Activated CD8-positive, alpha-beta memory T cell treated with anti-CD3 and anti-CD28 coated beads, Interleukin-2, amount 50 U/mL, for 24 hours (primary cell): Measurements from ENCODE around the gene UMPS.
A peak's percentile ranks its signal among the peaks of the same experiment; 100 is the strongest.

Source experiments
- DNase-seq: peaks from one replicate; pipeline ENCODE4 v3.0.0-alpha.2; 2020; ENCODE audit errors: extremely low read depth

UMPS gene

GRCh38 chr3:124730129-124730940, at the start of gene UMPS:
Gene UMPS (plus strand): TSS chr3:124730452. CDS start chr3:124730472, 20 bp downstream.
- peak; percentile 82 for DNase-seq

- DNase-seq = no peak
Measured at GRCh38 chr3:124680521-124680920, 49.7 kb upstream of the UMPS start.

DNA sequence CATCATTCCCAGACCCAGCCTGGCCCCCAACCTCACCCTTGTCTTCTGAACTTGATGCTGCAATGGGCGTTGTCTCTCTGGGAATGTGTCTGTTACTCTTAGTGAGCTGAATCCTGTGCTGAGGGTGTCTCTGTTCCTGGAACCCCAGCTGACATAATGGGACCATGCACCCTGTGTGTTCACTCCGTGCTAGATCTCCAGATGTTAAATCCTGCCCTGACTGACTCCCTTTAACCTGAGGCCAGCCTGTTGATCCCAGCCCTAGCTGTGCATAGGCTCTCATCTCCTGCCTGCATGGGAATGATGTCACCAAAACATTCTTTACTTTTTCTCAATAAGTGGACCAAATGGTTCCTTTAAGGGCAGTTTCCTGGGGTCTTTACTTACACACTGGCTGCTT, 48.0 kb upstream of the UMPS start:
- DNase-seq = no peak

- DNase-seq = no peak
Measured at GRCh38 chr3:124684459-124684858, 45.8 kb upstream of the UMPS start.

DNA sequence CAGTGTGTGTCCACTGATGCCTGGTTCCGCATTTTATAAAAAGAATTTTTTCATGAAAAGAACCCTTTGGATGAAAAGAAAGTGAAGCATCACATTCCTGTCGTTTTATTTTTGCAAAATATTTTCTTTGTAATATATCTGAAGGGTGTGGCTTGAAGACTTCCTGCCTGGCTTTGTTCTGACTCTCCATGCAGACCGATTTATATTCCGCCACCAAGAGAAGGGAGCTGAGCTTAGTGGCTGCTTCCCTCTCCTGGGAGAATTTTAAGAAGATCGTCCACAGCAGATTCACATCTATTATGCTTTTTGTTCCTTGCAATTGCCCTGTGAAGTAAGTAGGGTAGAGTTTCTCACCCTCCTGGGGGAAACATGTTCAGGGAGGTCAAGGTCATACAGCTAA, 45.2 kb upstream of the UMPS start:
- DNase-seq = no peak

DNA sequence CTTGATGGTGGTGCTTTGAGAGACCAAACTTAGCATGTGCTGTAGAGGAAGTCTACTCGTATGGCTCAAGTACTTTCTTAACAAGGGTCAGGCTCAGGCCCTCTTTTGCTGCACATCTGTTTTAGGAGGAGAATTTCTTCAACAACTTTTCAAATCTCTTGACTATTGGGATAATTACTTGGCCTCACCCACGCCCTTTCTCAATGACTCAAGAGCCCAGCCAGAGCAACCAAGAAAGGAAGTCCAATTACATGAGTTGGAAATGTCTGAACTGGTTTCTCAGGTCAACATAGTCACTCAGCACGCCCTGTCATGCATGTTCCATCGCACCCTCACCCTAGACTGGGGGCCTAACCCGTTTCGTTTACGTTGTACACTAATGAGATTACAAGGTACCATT, 44.8 kb upstream of the UMPS start:
- no peak for DNase-seq

DNA sequence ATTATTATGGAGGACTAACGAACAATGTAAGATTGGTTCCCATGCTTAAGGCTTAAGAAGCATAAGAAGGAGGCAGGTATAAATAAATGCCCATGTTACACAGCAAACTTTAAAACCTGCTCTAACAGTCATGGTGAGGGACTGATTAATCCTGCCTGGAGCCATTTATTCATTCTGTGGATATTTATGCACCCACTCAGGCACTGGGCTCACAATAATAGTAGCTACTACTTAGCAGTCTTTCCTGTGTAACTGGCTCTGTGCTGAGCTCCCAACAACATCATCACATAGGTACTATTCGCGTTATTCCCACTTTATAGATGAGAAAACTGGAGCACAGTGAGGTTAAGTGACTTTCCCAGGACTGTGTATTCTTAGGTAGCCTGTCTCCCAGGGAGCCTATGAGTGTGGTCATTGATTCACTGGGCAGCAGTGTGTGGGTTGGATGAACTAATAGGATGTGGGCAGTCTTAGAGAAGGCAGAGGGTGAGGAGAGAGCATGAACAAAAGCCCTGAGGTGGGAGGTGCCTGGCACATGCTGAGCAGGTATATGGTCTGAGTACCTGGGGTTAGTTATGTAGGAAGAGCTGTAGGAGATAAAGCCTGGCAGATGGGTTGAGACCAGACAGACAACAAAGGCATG, 44.1 kb upstream of the UMPS start:
- no peak for DNase-seq

GRCh38 chr3:124688581-124689454, 41.4 kb upstream of the UMPS start:
- peak; percentile 49 for DNase-seq

DNA sequence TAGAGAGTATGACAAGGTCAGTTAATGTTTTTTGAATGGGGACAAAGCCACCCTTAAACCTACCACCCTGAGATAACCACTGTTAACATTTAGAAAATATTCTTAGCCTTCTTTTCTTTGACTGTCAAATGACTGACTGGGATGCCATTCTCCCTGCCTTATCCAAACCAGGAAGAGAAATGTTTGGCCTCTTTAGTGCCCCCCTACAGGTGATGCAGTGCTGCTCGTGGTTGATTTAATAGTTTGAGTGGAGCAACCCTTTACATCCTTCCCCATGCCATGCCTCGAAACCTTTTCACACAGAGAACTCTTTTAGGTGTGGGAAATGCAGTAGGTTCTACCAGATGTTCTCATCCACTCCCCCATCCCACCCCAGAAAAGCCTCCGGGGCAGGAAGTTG, 38.7 kb upstream of the UMPS start:
- no peak for DNase-seq

GRCh38 chr3:124694486-124694885, 35.8 kb upstream of the UMPS start:
- DNase-seq = no peak

GRCh38 chr3:124695369-124695768, 34.9 kb upstream of the UMPS start:
- no peak for DNase-seq

- no peak for DNase-seq
Measured at GRCh38 chr3:124696006-124696405, 34.2 kb upstream of the UMPS start.

DNA sequence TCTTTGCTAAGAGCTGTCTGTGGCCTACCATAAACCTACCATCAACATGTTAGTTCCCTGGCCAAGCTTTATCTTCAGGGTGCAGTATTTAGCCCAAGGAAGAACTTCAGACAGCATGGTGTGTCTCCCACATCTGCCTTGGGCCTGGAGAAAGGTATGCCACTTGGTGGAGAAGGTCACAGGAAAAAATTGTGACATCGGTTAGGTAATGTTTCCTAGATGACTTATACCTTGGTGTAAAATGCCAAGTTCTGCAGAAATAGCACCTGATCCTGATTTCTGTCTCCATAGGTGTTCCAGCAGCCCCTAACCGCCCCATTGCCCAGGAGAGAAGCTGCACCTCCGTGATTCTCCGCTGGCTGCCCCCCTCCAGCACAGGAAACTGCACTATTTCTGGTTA, 33.0 kb upstream of the UMPS start:
- no peak for DNase-seq

- no peak for DNase-seq
Measured at GRCh38 chr3:124698030-124698770, 32.1 kb upstream of the UMPS start.

DNA sequence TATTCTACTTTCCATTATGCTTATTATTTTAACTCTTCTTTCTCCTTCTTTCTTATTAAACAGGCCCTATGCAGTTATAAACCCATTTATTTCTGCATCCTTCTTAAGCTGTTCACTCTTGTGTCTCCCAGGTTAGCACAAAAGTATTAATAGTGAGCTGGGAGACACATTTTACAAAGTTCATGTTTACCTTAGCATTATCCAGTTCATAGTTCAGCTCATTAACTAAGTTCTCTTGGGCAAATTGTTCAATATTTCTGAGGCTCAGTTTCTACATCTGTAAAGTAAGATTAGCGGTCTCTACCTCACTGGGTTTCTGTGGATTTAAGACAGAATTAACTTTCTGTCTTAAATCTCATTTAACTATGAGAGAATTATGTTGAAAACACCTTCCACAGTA, 31.2 kb upstream of the UMPS start:
- no peak for DNase-seq

DNA sequence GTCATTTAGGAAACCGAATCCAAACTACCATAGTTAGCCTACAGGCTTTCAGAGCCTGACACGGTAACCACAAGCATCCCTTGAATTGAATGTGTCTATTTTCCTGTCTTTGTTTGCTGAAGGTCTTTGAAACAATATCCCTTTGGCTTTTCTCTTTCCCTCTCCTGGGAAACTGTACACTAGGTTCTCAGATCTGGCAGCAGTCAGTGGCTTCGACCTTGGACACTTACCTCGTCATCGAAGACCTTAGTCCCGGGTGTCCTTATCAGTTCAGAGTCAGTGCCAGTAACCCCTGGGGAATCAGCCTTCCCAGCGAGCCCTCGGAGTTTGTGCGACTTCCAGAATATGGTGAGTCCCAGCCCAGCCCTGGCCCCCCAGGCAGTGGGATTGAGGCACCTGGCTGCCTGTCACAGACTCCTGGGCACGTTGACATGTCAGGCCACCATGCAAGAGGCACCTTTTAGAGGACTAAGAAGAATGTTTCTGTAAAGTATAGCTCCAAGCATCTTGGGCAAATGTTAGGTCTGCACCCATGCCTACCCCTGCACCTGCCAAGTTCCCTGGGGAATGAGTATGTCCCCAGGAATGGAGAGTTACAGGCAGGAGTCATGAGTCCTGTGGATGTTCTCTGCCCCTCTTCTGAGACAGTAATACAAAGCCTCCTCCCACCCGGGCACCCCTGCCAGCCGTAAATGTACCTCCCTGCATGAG, 30.4 kb upstream of the UMPS start:
- DNase-seq = no peak

DNA sequence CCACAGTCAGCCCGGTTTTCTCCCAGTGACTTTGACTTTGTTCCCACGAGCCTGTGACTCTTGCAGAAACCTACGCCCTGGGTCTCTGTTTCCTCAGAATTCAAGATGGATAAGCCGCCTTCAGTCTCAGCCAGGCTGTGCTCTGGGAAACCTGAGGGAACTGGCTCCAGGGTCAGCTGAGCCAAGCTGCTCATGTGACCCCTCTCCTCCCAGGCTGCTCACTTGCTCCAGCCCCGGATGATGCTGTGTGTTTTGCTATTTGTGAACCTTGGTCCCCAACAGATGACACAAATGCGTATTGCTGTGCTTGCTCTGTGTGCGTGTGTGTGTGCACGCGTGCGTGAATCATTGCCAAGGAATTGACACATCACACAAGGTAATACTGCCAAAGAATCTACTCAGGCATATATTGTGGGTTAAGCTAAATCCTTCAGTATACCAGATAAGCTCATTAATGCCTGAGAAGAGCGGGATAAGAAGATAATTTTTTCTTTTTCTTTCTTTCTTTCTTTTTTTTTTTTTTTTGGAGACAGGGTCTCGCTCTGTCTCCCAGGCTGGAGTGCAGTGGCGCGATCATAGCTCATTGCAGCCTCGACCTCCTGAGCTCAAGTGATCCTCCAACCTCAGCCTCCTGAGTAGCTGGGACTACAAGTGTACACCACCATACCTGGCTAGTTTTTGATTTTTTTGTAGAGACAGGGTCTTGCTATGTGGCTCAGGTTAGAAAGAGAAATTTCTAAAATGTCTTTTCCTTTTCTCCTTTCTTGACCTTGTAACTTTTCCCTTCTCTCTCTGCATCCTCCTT, 29.2 kb upstream of the UMPS start:
- DNase-seq = no peak

DNA sequence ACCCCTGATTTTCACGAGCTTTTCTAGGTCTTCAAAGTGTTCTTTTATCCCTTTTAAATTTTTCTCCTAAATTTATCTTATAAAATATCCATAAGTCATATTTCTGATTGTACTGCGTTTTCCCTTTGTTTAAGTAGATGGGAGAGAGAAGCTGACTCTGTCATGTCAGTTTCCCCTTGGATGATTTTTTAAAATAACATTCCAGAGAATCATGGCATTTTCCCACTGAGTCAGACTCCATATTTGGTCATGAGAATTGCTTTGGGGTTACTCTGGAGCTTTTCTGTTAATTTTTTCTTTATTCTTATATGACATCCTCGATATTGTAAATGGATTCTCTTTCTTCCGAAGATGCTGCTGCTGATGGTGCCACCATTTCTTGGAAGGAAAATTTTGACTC, 28.6 kb upstream of the UMPS start:
- no peak for DNase-seq

DNA sequence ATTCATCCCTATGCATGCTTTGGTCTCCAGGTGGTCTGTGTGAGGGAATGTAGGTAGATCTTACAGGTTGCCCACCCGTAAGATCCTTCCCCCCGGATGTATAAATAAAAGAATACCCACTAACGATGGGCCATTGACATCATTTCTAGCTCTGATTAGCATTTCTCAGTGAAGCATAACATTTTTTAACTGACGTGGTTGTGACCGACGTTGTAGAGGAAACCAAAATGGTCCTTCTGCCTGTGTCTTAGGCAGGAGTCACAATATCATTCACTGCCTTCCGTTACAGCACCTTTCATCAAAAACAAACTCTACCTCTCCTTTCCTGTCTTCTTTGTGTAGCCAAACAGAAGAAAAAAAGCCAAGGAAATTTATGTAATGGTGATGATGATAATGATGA, 27.3 kb upstream of the UMPS start:
- DNase-seq = no peak

DNA sequence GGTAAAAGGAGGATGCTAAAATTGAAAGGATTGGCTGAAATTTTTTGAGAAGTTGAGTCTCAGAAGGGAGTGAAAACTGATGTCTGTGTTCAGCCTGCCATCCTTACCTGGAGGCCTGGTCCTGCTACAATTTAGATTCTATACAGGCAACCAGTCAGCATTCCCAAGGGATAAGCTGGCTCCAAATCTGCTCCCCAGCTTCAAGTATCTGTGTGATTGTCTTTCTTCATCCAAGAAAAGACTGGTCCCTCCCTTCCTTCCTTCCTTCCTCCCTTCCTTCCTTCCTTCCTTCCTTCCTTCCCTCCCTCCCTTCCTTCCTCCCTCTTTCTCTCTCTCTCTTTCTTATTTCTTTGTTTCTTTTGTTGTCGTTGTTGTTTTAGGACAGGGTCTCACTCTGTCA, 24.7 kb upstream of the UMPS start:
- DNase-seq = no peak
